Head of caudate nucleus (tissue), 42 donors: ENCODE results near the gene RBM12.
"Not testable (repeated sequence)": the region's sequence is repeated elsewhere in the genome, so short reads cannot be mapped to it uniquely, and the experiment has no call there.

ENCODE experiments used
- DNase-seq, 42 donors: peaks; one replicate each; pipeline versions ENCODE4 v3.0.0 to v3.0.0-alpha.2; 2020 to 2021; ENCODE audit warnings: mixed read lengths in 7 of 42
- intact Hi-C: fragments of 100-400 bp; cut with DNase I; formaldehyde crosslinking; loops from one replicate; pipeline ENCODE4 v1.15.0; 2022

RBM12 gene, protein sequence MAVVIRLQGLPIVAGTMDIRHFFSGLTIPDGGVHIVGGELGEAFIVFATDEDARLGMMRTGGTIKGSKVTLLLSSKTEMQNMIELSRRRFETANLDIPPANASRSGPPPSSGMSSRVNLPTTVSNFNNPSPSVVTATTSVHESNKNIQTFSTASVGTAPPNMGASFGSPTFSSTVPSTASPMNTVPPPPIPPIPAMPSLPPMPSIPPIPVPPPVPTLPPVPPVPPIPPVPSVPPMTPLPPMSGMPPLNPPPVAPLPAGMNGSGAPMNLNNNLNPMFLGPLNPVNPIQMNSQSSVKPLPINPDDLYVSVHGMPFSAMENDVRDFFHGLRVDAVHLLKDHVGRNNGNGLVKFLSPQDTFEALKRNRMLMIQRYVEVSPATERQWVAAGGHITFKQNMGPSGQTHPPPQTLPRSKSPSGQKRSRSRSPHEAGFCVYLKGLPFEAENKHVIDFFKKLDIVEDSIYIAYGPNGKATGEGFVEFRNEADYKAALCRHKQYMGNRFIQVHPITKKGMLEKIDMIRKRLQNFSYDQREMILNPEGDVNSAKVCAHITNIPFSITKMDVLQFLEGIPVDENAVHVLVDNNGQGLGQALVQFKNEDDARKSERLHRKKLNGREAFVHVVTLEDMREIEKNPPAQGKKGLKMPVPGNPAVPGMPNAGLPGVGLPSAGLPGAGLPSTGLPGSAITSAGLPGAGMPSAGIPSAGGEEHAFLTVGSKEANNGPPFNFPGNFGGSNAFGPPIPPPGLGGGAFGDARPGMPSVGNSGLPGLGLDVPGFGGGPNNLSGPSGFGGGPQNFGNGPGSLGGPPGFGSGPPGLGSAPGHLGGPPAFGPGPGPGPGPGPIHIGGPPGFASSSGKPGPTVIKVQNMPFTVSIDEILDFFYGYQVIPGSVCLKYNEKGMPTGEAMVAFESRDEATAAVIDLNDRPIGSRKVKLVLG

DNA sequence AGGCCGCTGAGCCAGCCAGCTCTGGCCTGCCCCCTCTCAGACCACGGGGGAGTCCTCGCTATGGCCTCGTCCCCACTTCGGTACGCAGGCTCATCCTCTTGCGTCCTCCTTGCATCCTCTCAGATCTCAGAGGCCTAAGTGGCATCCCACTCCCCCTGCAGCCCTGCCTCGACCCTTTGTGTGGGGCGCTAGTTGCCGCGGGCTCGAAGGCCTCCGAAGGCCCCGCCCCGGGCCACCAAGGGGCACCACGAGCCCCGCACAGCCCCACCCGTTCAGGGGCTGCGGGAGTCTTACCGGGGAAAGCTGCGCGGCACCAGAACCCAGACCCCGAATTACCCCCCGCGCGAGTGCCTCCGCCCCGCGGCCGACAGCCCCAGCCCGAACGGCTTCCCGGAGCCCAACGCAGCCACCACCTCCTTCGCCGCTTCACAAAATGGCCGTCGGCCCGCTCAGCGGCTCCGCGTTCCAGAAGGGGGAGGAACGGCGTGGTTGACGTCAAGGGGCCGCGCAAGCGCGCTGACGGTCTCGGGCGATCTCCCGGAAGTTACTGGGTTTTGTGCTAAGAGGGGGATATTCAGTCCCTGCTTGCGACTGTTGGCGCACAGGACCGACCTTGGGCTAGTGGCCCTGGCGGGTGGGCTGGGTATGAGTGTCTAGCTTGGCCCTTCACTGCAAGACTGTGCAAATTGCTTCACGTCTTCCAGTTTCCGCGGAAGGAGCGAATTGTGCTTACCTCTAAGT, at the start of gene RBM12, which contains the start of gene CPNE1:
Gene RBM12 (minus strand): TSS at position 435 of the 741 bp plus-strand sequence. CDS start 9,578 bp downstream, outside the sequence.
Gene CPNE1 (minus strand): TSS at position 435 of the 741 bp plus-strand sequence. CDS start 31,977 bp downstream, outside the sequence.
- intact Hi-C loops: loop anchor here (5.0 to 10.0 kb wide), 2 partner anchors 50 to 78 kb away; partner anchors contain the start of genes RBM39 and SPAG4
- peak; percentile 85 to 97 (median 94) for DNase-seq

DNA sequence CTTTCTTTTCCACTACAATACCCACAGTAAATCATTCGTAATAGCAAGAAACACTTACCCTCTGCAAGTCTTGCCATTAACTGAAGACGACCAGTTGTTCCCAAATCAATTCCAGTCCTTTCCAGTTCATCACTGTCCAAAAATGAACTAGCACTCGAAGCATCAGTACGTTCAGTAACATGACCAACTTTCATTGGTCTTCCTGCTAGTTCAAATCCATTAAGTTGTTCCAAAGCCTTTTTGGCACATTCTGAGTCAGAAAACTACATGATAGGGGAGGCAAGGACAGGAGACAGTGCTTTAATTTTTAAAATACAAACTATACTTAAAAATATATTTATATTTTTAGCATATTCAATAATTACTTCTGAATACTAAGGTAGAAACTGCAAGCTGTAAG, 49.4 kb upstream of the RBM12 start:
- intact Hi-C loops: no loop called here
- DNase-seq: no peak

DNA sequence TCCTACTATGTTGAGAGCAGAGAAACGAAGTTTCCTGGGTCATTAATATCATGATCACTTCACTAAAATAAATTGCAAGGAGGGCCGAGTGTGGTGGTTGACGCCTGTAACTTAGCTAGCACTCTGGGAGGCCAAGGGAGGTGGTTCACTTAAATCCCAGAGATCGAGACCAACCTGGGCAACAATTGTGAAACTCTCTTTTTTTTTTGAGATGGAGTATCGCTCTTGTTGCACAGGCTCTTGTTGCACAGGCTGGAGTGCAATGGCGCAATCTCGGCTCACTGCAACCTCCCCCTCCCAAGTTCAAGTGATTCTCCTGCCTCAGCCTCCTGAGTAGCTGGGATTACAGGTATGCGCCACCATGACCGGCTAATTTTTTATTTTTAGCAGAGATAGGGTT, 48.4 kb upstream of the RBM12 start:
- intact Hi-C loops, DNase-seq: not testable (repeated sequence)

DNA sequence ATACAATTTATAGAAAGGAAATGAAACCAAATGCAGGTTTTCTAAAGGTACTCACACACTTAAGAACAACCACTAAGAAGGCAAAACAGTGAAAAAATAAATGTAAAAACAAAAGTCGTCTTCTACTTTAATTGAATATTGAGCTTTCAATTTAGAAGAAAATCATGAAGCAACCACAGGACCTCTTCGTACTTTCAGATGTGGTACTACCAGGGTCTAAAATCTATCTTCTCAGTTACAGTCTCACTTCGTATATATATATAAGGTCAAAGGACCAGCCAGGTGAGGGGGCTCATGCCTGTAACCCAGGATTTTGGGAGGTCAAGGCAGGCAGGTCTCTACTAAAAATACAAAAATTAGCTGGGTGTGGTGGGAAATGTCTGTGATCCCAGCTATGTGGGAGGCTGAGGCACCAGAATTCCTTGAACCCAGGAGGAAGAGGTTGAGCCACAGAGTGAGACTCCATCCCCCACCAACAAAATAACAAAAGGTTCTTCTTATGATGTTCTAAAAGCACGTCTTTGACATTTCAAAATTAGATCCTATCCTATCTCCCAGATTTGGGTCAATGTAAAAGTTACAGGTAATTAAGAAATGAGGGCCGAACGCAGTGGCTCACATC, 47.0 kb upstream of the RBM12 start:
- intact Hi-C loops: no loop called here
- DNase-seq: no peak

DNA sequence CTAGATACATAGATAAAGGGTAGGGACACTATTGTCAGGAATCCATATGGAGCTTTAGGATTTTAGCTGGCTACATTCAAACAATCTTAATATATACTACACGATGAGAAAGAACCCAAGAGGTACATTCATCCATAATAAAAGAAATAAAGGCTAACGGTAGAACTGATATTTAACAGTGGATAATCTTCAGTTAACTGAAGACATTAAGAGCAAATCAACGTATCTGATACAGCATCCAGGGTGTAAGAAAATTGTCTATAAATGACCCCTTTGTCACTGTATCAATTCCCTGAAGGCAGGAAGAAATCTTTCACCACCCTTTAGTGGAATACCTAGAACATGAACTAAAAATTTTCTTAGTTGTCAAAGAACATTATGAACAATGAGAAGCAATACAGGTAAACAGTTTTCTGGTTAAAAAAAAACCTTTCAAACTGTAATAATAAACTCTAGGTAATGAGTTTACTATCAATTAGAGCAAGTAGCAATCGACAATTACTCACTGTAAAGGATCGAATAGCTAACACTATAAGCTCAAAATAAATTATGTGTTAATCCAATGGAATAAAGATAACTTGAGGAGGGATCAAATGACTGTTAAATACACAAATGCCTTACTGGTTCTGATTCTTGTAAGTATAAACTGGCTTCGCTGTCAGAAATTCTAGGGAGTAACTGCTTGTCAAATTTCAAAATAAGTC, 46.3 kb upstream of the RBM12 start:
- DNase-seq: no peak
- intact Hi-C loops: no loop called here

DNA sequence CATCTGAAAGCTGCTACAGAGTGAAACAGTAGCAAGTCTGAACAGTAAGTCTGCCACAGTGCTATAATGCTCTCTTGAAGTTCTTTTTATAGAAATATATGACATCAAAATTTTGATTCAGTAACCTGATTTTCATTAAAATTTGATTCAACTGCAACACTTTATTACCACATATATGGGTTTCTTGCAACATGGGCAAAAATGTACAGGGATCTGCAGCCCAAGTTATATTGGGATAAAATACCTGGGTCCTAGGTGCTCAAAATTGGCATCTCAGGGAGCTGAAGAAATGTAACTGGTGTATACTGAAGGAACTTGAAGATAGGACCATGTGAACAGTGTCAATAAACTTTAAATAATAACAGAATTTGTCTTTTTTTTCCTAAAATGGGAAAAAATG, 45.3 kb upstream of the RBM12 start:
- no peak for DNase-seq
- intact Hi-C loops: no loop called here

DNA sequence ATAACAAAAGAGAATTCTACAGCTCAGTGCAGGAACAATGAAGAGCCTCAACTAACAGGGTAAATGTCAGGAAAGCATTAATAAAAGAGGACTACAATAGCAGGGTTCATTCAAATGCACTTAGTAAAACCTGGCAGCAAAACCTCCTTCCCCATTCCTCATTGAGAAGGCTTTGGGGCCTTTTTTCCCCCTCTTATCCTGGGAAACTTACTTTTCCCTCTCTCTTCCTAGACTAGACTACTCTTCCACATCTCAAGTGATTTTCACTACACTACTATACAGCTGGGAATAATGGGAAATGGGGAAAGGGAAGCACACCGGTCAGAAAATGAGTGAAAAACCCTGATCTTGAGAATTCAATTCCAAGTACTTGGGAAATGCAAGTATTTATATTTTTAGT, 44.6 kb upstream of the RBM12 start:
- intact Hi-C loops: no loop called here
- DNase-seq: no peak

DNA sequence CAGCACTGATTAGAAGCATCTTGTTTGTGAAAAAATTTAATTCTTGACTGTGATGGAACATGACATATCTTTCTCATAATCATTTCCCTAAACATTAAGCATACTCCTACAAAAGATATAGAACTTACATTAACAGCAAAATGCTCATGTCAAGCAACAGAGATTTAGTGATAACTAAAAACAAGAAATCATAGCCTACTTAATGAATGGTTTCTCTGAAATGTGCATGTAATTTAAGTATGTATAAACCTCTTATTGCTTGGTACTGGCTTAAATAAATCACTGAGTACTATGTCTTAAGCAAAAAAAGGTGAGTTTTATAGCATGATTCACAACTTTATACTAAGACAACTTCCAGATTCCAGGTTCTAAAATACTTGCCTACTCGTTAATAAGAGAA, 43.8 kb upstream of the RBM12 start:
- intact Hi-C loops: no loop called here
- DNase-seq: no peak

DNA sequence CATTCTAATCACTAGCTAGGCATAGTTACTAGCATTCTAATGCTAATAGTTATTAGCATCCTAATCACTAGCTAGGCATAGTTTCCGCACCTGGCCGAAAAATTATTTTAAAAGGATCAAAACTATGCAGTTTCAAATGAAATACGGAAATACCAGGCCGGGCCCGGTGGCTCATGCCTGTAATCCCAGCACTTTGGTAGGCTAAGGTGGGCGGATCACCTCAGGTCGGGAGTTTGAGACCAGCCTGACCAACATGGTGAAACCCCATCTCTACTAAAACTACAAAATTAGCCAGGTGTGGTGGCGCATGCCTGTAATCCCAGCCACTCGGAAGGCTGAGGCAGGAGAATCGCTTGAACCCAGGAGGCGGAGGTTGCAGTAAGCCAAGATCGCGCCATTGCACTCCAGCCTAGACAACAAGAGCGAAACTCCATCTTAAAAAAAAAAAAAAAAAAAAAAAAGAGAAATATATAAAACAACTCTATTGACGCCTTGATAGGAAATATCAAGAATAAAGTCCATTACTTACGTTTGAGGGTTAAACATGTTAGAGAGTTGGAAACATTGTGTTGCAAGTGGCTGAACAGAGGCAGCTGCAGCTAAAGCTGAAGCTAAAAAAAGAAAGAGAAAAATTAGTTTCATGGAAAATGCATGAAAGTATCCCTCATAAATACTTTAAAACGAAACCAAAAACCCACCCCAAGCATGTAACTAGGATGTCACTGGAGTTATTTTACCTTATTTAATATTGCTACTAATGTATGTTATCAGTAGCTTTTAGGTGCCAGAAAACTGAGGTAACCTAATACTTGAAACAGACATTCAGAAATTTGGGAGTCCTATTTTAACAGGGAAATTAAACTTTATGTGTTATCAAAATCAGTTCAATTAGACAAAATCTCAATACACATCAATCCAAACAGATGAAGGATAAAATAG, 42.2 kb upstream of the RBM12 start:
- intact Hi-C loops, DNase-seq: not testable (repeated sequence)

DNA sequence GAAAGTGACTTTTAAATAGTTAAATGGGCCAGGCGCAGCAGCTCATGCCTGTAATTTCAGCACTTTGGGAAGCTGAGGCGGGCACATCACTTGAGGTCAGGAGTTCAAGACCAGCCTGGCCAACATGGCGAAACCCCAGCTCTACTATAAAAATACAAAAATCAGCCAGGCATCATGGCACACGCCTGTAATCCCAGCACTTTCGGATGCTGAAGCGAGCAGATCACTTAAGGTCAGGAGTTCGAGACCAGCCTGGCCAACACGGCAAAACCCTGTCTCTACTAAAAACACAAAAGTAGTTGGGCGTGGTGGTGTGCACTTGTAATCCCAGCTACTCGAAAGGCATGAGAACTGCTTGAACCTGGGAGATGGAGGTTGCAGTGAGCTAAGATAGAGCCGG, 41.2 kb upstream of the RBM12 start:
- DNase-seq, intact Hi-C loops: not testable (repeated sequence)

DNA sequence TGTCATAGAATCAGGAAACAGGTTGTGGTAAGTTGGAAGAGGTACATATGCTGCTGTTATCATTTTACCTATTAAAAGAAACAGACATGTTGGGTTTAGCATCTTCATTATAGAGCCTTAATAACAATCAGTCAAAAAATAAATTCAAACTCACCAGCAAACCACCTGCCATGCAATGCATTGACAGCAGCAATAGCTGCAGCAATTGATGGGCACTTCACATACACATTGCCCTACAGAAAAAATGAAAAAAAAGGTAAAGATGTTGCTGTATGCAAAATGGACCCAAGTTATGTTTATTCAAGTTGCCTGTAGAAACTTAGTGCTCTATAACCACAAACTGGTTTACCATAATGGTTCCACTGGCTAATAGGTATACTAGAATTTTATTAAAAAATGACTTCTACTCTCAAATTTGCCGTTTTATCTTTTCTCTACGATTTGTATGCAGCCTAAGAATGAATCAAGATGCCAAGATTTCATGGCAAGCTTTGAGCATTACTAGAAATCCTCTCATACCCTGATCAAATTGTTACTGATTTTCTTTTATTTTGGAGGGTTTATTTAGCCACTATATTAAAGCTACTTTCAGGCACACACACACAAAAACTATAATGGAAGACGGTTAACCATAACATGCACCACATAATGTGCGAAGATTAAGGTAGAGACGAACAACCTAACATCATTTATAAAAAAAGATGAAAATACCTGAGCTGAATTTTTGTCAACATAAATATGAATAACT, 40.0 kb upstream of the RBM12 start:
- DNase-seq: no peak
- intact Hi-C loops: no loop called here

DNA sequence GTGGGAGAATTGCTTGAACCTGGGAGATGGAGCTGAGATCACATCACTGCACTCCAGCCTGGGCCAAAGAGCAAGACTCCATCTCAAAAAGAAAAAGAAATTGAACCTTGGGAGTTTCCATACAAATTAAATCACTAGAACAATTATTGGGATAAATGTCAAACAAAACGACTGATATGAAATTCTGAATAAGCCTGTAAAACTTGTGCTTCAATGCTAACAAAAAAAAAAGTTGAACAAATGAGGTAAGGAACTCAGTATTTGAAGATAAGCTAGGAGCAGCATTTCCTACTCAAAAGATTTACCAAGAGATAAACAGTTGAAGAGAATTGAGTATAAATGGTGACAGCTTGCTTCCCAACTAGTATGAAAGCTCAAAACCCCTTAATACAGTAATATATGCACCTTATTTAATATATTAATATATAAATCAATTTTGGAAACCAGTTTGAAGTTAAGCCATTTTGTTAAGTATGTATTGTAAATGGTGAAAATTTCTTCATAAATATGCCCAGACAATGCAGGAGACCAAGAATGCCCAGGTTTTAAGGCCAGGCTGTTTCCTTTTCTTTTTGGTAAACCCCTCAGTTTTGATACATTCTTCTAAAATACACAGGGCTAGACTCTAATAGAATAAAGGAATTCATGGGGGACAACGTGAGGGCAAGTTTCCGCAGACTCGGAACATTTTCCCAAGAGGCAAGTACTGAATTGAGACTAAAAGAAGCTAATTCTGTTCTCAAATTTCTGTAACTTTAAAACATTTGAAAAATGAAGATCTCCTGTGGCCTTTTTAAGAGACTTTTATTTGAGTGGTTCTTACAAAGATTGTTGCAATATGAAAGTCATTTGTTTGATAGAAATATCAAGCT, 38.4 kb upstream of the RBM12 start:
- intact Hi-C loops: no loop called here
- no peak for DNase-seq

DNA sequence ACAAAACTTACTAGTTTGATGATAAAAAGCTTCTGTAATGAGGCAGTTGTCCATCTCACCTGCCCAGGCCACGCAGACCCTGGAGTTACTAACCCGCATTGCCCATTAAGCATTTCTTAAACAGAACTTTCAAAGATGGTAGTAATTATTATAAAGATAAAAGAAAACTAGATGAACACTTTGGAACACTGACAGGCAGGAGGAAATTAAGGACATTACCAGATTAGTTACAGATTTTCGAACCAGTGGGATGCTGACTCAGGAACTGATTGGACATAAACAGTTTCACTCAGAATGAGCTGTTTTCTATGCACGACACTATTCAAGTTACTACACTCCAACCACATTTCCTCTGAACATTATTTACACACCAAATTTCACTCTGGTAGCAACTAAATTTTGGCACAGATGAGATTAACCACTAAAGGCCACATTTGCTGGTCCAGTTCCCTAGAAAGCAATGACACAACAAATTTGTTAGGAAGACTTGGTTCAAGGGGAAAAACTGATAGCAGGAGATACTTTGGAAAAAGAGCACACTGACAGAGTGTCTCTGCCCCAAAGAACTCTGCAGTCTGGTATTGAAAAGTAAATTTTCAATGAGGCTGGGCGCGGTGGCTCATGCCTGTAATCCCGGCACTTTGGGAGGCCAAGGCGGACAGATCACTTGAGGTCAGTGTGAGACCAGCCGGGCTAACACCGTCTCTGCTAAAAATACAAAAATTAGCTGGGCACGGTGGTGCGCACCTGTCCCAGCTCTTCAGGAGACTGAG, 37.5 kb upstream of the RBM12 start:
- intact Hi-C loops: no loop called here
- DNase-seq: no peak

DNA sequence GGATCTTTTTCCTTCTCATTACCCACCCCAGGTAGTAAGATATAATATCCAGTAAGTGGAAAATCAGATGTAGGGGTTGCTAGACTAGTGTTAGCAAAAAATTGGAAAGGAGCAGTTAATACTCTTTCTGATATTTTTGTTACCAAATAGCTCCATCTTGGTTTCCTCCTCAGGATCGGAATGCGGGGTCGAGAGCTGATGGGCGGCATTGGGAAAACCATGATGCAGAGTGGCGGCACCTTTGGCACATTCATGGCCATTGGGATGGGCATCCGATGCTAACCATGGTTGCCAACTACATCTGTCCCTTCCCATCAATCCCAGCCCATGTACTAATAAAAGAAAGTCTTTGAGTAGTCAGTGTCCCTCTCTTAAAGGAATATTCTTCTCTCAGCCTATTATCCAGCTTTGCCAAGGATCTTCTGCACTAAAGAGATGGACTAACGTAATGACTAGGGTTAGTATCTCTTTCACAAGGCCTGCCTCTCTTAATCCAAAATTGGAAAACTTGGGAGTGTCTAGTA, 36.0 kb upstream of the RBM12 start:
- intact Hi-C loops: no loop called here
- DNase-seq: peak in 1 of 42 donors; percentile 32
